NCI-H128 (cell line): Measurements from ENCODE around the gene PLEKHA1.

Experiments
- DNase-seq: peaks from one replicate; lab custom pipeline; 2025; ENCODE audit not compliant: unreplicated experiment; lab: John Stamatoyannopoulos, UW

The PLEKHA1 gene

DNA sequence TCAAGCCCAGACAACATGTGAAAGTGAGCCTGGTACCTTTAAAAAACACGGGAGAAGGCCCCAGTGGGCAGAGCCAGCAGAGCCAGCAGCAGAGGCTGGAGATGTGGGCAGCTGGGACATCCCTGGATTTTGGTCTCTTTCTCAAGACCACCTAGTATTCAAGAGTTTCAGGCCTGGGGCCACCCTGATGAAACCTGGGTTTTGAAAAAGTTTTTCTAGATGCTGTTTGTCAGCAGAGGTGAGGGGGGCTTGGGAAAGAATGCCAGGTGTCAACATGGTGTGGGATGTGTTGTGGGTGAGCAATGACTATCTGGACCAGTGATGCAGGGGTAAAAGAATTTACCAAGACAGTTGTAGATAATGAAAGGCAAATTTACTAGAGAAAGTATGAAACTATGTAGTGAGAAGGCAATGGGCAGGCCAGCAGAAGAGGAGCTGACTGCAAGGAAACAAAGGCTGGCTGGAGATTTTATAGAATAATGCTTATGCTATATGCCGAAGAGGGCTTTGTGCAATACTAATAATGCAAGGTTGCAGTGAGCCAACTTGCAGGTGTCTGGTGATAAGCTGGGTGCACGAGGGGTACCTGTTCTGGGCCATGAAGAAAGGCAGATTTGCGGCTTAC is 28.1 kb upstream of the PLEKHA1 start:
- no peak for DNase-seq

DNA sequence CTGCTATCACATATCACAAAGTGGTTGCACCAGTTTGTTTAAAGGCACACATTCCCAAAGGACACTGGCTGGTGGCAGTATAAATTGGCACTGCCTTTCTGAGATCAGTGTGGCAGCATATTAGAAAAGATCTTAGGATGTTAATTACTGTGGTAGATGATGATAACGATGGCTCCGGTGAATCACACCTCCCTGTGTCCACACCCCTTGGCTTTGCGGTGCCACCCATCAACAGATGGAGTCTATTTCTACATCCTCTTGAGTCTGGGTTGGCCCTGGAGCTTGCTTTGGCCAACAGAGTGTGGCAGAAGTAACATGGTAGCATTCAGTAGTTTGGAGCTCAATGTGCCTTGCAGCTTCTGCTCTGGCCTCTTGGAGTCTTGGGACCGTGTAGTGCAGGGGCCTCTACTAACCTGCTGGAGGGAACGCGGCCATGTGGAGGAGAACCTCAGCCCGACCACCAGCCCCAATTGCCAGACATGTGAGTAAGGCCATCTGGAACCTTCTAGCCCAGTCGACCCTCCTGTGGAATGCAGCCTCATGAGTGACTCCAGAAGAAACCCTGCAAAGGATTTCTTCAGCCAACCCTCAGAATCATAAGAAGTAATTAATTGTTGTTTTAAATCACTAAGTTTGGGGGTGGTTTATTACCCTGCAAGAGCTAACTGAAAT is 27.2 kb upstream of the PLEKHA1 start:
- no peak for DNase-seq

DNA sequence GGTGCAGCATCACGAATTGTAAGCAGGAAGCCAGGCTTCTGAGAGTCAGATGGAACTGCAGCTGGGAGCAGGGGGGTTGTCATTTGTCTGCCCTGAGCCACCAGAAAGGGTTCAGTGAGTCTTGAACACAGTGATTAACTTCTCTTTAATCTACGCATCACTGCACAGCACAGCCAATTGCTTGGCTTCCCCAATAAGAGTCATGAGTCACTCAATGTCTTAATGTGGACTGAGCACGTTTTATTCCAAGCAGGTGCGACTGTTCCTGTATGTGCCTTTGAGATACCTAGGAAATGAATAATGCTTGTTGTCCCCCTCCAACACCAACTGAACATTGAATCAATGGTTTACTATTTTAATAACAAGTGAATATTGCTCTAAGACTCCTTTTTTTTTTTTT is 26.0 kb upstream of the PLEKHA1 start:
- no peak for DNase-seq

DNA sequence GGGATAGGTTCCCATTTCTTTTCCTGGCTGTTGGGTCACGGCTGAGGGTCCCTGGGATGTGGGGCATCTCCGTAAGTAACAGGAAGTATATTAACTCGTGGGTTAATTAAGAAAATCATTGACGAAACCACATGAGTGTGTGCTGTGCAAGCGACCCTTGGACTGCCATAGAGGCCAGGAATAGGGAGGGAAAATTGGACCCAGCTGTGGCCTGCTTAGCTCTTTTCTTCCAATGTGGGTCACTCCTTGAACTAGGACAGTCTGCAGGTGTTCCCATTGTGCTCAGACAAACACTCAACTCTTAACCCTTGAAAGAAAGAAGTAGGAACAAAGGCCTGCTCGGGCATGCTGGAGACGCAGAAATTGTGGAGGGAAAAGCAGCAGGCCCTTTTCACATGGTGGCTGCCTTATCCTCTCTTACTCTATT is 25.6 kb upstream of the PLEKHA1 start:
- DNase-seq = no peak

DNA sequence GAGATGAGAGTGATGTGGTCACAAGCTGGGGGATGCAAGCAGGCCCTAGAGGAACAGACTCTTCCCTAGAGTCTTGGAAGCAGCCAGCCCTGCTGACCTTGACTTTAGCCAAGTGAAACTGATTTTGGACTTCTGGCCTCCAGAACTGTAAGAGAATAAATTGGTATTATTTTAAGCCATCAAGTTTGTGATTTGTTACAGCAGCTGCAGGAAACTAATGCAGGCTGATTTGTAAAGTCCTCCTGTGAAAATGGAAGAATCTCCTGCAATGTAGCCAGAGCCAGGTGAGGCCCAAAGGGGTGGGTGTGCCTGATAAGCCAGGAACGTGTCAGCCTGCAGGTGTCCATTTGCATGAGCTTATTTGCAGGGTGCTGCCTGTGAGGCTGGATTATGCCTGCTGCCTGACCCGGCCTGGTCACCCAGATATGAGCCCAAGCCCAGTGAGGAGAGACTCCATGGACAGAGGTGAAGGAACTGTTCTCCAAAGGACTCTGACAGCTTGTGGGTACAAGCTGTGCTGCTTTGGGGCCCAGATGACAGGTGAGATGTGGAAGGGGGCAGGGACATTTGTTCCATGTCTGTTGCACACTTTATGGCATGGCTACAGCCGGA is 24.6 kb upstream of the PLEKHA1 start:
- DNase-seq = no peak

DNA sequence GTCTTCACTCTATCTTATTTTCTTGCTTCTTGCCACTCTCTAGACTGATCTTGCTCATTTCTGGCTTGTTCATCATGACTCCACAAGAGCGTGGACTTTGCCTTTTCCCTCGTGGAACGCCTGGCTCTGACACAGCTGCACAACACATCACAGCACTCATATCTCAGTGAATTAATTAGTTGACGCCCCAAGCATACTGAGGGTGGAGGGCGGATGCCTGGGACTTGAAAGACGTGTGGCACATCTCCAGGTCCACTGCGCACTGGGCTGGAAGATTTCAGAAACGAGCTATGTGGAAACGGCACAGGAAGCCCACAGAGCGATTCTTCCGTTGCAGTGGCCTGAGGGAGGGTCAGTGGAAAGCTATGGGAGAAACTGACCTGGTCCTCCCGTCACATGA is 23.6 kb upstream of the PLEKHA1 start:
- DNase-seq = no peak

DNA sequence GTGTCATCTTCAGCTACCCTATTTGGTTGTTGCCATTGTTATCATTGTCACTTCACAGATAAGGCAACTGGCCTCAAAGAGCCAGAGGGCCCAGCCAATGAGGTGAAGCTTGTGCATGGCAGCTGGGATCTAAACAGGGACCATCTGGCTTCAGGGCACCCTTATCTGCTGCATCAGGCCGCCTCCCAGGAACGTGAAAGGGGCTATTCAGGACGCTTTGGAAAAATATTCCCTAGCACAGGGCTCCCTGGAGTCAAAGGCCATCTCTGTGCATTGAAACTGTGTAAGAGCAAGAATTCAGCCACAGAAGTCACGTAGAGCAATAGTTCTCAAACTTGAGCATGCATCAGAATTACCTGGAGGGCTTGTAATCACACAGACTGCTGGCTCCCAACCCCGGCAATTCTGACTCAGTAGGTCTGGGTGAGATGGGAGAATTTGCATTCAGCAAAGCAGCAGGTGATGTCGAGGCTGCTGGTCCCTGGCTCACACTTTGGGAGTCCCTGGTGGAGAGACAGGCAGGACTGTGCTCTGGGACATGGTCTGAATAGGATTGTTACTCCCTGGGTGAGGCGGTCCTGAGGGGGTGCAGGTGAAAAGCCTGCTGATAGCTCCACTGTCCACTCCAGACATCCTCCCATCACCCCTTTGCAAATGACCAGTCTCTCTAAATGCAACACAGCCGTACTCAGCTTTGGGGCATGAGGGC is 21.5 kb upstream of the PLEKHA1 start:
- DNase-seq = no peak

DNA sequence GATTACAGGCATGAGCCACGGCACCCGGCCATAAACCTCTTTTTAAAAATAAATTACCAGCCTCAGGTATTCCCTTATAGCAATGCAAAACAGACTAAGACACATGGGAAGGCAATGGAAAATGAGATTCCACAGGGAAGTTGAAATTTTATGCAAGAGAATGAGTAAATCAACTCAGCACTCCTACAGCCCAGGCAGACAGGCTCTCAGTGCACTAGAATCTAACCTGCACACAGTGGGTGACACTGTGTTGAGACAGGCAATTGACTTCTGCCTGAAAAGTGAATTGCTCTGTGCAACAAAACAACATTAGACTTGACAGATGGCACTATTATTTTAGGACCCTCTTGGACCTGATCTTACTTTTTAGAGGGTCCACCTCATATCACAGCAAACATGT is 20.1 kb upstream of the PLEKHA1 start:
- DNase-seq = no peak

DNA sequence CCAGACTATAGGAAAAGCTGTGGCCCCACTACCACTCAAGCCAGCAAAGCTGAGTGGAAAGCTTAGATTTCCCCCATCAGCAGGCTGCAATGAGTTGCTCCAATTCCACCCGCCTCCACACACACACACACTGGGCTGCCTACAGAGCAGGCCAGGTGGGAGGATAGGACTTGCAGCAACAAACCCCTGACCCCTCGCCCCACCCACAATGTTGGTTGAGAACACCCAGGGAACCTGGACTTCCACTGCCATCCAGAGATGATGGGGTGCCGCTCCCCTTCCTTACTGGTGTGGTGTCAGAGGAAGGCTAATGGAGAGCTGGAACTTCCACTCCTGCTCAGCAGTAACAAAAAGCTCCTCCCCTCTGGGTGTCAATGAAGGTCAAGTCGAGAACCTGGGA is 16.8 kb upstream of the PLEKHA1 start:
- DNase-seq = no peak

DNA sequence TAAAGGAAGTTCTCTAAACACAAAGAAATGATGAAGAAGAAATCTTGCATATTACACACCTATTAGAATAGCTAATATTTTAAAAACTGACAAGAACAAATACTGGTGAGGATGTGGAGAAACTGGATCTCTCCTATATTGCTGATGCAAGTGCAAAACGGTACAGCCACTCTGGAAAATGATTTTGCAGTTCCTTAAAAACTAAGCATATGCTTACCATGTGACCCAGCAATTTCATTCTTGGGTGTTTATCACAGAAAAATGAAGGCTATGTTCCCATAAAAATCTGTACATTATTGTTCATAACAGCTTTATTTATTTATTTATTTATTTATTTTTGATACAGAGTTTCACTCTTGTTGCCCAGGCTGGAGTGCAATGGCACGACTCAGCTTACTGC is 14.9 kb upstream of the PLEKHA1 start:
- DNase-seq = no peak

DNA sequence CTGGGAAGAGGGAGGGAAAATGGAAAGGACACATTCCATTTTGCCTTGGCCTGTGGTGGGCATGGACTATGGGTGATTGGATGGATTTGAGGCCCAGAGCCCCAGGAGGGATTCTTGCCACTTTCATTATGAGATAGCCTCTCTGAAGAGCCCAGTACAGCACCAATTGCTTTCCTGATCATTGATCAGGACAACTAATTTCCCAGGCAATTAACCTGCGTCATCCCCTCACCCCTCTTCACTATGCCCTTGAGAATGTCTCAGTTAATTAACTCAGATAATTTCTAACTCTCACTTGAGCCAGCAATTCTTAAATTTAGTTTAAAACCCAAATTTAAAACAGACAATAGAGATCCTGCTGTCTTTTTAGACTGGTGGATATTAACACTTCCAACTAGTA is 13.5 kb upstream of the PLEKHA1 start:
- DNase-seq = no peak

DNA sequence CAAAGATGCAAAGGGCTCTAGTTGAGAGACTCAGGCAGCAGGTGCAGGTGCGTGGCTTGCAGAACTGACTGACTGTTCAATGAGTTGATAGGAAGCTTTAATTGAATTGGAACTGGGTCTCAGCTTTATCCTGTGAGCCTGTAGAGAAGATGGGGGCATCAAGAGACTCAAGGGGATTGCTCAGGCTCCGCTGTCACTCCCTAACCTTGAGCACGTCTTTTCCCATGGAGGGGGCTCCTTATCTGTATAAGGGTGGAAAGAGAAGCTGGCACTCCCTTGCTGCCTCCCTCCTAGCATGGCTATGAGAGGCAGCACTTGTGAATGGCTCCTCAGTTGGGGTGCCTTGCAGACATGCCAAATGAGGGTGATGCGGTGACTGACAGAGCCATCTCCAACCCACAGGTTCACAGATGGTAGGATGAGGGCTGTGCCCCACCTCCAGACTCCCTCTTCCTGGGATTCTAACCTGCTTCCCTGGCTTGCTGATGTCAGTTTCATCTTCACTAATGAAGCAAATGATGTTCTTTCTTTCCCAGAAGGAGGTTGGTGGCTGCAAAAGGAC is 12.4 kb upstream of the PLEKHA1 start:
- no peak for DNase-seq

DNA sequence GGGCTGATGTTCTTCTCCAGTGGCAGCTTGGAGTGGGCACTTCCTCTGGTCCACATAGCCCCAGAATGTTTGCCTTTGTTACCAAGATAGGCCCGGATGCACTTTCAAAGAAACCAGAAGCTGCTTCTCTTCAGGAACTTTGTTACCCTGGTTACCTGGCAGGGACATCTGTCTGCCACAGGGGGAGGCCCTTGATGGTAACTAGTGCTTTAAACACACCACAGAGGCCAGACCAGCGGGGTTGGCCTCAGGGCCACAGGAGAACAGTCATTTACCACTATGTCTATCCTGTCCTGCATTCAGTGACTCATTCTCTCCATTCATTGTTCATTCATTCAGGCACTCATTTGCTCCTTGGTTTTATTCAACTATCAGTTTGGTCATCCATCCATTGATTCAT is 11.9 kb upstream of the PLEKHA1 start:
- no peak for DNase-seq

DNA sequence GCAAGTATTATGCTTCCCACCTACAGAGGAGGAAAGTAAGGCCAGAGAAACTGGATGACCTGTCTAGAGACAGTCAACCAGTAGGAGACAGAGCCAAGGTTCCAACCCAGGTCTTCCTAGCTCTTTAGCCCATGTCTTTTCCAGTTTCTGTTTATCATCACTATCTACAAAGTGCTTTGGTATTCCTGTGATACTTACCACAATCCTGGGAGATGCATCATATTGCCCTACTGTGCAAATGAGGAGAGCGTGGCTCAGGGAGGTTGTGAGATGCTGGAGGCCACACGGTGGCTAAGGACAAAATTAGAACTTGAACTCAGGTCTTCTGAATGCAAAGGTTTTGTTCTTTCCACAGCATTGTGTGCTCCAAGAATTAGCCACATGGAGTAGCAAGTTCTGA is 11.2 kb upstream of the PLEKHA1 start:
- no peak for DNase-seq

DNA sequence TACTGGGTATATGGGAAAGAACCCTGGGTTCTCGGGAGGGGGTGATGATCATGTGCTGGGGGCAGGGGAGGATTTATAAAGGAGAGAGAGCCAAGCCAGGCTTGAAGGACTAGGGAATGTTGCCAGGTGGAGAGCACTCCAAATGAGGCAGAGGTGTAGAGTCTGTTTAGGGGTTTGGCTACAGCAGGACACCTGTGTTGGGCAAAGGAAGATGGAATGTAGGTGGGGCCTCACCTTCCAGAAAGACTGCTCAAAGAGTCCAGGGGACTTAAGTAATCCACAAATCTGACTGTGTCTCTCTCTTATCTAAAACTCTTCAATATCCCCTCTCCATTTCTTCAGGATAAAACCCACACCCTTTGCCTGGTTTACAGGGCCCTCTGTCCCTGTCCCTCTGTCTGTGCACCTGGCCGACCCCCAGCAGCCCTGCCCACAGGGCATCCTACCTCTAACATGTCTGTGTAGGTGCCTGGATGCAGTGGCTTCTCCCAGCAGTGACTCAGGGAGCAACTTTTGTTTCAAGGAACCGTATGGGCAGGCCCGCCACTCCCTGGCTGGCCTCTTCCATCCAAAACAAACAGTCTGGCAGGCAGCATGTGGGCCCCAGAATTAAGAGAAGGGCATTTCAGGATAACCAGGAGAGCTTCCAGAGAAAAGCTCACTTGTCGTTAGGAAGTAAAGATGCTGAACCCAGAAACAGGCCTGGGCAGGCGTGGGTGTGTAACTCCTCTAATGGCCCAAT is 10.6 kb upstream of the PLEKHA1 start:
- DNase-seq = no peak

DNA sequence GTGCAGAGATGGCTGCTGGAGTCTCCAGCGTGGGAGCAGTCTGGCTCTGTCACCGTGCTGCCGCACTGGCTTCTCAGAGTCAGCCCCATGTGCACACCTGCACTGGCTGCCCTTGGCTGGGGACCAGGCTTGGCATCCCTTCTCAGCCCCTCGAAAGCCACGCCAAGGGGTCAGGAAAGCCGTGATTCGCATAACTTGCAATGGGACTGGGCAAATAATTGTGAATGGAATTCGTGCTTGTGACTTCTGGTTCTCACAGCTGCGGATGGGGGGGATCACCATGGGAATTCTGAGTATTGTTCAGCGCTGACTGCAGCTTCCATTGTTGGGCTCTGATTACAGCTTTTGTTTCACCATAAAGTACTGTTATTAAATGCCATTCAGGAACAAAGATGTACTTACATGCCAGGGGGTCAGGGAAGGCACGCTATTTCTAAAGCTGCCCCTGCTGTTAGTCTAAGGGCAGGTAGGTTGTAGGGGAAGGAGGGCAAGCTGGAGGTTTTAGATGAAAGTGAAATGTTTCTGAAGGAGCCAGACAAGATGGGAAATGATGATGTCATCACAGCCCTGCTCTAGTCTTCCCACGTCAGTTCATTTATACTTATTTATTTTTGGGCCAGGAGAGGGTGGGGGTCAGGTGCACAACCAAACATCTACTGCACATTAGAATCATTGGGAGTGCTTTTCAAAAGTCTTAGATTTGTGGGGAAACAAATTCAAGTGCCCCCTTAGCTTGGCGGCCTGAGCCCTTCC is 5.8 kb upstream of the PLEKHA1 start:
- peak; percentile 31 for DNase-seq

DNA sequence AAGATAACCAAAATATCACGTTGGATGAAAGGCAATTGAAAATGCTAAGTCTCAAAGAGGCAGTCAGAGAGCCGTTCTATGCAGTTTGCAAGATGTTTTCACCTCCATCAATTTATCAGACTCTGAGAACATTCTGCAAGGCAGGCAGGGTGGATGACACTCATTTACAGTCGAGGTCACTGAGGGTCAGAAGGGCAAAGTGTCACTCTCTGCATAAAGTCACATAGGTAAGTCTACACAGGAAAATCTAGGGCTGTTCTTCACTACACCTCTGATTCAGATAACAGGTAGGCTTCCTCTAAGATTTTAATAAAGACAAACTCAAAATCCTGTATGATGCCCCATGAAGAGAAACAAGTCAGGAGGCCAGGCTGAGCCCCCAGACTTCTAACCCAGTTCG is 1.4 kb upstream of the PLEKHA1 start:
- no peak for DNase-seq

DNA sequence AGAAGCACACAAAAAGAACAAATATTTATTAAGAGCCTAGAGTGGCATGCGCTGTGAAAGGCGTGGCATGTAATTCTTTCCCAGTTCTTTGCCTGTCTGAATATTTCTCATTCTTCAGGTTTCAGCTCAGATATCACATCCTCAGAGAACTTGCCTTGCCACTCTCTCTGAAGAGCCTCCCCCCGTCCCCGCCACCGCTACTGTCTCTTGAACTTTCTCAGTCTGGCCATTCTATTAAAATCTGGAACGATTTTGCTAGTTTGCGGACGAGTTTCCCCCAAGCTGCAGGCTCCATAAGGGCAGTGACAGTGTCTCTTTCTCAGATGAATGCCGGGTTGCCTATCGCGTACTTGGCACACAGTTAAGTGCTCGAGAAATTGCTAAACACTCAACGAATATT is 787 bp upstream of the PLEKHA1 start:
- no peak for DNase-seq

DNA sequence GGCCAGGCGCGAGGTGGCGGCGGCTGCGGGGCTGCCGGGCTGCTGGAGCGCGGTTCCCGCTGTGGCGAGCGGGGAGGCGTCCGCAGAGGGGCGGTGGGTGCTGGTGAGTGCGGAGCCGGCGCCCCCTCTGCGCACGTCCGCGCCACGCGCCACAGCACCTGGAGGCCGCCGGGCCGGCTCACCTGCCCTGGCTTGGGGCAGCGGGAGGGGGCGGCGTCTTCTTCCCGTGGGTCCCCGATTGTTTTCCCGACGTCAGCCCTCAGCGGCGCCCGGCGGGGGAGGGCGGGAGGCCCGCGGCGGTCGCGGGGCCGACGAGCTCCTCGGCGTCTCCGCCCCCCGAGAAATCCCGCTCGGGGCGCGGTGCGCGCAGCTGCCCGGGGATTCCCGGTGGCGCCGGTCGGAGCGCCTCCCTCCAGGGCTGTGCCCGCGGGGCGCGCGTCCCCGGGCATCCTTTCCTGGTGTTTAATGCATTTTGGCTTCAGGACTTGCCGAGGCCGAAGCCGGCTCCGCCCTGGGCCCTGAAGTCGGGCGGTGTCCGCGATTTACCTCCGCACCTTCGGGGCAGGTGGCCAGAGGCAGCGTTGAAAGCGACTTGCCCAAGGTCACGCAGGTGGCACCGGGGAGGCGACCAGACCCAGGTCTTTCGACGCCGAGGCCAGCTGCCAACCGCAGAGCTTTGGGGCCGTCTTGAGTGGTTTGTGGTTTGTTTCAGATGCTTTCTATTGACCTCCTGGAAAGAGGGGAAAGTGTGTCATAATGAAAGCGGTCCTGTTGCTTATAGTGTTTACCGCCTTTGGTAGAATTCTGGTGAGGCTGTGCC is 561 bp downstream of the PLEKHA1 start:
- DNase-seq = no peak
